Loucy (cell line): Measurements from ENCODE around the gene FBXO30.

Source experiments
- EZH2phosphoT487 ChIP-seq: fragments of 200-600 bp; IDR thresholded peaks from 2 replicates; pipeline ENCODE4 v1.6.1; 2018; ENCODE audit warnings: antibody characterized with exemption, mild to moderate bottlenecking, moderate library complexity, borderline replicate concordance
- TF ChIP-seq, protein P1 (sequence below): fragments of 200-600 bp; sonication (generic); conservative IDR thresholded peaks from 2 replicates; pipeline ENCODE4 v1.5.1; 2014; ENCODE audit warnings: mild to moderate bottlenecking, antibody characterized with exemption, low read length

DNA sequence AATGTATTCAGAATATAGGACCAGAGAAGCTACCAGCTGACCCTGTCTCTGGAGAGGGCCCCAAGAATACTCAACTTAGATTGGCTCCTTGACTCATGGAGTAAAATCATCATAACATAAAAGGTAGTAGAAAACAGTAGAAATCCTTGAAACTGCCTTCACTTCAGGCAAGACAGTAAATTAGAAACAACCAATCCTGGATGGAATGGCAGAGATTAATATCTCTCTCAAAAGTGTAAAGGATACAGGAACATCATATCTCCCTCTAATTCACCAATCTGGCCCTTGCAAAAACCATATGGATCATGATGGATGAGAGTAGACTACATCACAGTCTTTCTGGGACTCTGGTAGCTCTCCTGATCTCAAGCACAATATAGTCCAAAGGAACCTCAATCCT is 58.9 kb downstream of the FBXO30 start:
- TF ChIP-seq, protein P1, sequence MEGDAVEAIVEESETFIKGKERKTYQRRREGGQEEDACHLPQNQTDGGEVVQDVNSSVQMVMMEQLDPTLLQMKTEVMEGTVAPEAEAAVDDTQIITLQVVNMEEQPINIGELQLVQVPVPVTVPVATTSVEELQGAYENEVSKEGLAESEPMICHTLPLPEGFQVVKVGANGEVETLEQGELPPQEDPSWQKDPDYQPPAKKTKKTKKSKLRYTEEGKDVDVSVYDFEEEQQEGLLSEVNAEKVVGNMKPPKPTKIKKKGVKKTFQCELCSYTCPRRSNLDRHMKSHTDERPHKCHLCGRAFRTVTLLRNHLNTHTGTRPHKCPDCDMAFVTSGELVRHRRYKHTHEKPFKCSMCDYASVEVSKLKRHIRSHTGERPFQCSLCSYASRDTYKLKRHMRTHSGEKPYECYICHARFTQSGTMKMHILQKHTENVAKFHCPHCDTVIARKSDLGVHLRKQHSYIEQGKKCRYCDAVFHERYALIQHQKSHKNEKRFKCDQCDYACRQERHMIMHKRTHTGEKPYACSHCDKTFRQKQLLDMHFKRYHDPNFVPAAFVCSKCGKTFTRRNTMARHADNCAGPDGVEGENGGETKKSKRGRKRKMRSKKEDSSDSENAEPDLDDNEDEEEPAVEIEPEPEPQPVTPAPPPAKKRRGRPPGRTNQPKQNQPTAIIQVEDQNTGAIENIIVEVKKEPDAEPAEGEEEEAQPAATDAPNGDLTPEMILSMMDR: no peak
- TF ChIP-seq EZH2phosphoT487: no peak
